CD4-positive, alpha-beta T cell treated with Interleukin-15 for 1 hour (primary cell): Measurements from ENCODE around the gene DGCR2.
"Not testable (repeated sequence)": the region's sequence is repeated elsewhere in the genome, so short reads cannot be mapped to it uniquely, and the experiment has no call there.

Experiments used
- DNase-seq: peaks from one replicate; pipeline ENCODE4 v3.0.0-alpha.2; 2020

The DGCR2 gene, protein sequence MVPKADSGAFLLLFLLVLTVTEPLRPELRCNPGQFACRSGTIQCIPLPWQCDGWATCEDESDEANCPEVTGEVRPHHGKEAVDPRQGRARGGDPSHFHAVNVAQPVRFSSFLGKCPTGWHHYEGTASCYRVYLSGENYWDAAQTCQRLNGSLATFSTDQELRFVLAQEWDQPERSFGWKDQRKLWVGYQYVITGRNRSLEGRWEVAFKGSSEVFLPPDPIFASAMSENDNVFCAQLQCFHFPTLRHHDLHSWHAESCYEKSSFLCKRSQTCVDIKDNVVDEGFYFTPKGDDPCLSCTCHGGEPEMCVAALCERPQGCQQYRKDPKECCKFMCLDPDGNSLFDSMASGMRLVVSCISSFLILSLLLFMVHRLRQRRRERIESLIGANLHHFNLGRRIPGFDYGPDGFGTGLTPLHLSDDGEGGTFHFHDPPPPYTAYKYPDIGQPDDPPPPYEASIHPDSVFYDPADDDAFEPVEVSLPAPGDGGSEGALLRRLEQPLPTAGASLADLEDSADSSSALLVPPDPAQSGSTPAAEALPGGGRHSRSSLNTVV

GRCh38 chr22:19122143-19122751 is at the start of gene DGCR2:
Gene DGCR2 (minus strand): TSS chr22:19122412. CDS start chr22:19122206, 206 bp downstream.
- peak; percentile 96 for DNase-seq

- no peak for DNase-seq
Observed at GRCh38 chr22:19169947-19170318, 47.7 kb upstream of the DGCR2 start.

- DNase-seq, result no peak
Observed at GRCh38 chr22:19169002-19169946, 47.1 kb upstream of the DGCR2 start.

DNA sequence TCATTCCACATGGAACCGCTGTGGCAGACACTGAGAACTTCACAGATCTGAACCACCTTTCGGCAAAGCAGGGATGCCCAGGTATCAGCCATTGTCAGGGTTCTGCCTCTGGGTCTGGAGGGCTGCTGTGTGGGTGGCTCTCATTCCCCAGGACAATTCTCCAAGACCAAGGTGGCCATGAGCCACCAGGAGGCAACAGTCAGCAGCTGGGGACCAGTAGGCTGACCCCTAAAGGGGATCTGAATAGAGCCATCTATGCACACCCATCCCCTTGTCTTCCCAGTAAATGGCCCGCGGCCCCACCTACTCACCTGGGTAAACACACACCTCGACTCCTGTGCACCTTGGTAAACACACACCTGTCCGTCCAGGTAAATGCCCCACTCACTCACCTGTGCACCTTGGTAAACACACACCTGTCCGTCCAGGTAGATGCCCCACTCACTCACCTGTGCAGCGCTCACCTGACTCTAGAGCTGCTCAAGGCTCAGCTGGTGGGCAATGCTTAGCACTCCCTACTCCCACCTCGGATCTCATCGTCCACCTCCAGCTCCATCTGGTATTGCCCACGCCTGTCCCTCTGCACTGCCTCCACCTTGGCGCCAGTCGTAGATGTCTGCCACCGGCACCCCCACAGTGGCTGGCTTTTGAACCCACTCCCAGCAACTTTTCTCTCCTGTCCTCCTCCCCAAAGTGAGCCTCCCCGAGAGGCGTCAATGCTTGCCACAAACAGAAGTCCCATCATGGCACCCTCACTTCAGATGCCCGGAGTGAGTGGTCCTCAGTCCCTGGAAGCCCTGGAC is 46.1 kb upstream of the DGCR2 start:
- DNase-seq, result no peak

GRCh38 chr22:19167106-19167869 is 45.1 kb upstream of the DGCR2 start:
- DNase-seq, result no peak

GRCh38 chr22:19166421-19166820 is 44.2 kb upstream of the DGCR2 start:
- DNase-seq, result no peak

GRCh38 chr22:19164425-19164824 is 42.2 kb upstream of the DGCR2 start:
- no peak for DNase-seq

DNA sequence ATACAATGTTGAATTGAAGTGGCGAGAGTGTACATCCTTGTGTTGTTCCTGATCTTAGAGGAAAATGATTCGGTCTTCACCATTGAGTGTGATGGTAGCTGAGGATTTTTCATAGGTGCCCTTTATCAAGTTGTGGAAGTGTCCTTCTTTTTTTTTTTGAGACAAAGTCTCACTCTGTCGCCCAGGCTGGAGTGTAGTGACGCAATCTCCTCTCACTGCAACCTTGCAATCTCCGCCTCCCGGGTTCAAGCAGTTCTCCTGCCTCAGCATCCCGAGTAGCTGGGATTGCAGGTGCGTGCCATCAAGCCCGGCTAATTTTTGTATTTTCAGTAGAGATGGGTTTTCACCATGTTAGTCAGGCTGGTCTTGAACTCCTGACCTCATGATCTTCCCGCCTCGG is 36.4 kb upstream of the DGCR2 start:
- DNase-seq, result not testable (repeated sequence)

- not testable (repeated sequence) for DNase-seq
Observed at GRCh38 chr22:19156109-19156508, 33.9 kb upstream of the DGCR2 start.

- no peak for DNase-seq
Observed at GRCh38 chr22:19152942-19153883, 31.0 kb upstream of the DGCR2 start.

GRCh38 chr22:19151329-19152191 is 29.3 kb upstream of the DGCR2 start:
- DNase-seq, result no peak

DNA sequence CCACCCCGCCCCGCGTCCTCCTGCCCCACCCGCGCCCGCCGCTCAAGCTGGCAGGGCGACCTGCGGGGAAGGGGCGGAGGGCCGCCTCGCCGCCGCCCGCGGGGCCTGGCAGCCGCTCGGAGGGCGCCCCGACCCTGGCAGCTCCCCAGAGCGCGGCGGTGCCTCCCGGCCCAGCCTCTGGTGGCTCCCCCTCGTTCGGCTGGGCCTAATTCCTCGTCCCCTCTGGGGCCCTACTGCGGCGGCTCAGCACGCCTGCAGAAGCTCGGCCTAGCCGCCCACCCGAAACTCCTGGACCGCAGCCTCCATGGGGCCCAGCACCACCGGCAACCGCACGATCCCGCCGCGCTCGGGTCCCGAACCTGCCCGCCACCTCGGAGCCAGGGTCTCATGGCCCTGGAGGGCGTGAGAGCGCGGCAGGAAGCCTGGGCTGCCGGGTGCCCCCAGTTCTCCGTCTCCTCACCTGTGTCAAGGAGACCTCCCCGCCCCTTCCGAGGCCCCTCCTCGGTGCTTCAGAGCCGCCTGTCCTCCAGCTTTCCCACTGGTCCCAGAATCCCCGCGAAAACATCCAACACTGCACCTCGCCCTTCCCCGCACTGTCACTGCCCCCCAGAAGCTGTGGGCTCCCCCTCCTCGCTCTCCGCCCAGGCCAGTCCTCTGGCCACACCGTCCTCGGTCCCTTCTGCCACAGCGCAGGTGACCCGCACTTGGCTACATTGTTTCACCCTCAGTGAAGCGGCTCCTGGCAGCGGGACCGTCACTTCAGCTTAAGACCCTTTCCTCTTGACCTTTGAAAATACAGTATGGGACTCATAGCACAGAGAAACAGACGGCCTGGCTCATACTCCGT is 28.5 kb upstream of the DGCR2 start:
- no peak for DNase-seq

DNA sequence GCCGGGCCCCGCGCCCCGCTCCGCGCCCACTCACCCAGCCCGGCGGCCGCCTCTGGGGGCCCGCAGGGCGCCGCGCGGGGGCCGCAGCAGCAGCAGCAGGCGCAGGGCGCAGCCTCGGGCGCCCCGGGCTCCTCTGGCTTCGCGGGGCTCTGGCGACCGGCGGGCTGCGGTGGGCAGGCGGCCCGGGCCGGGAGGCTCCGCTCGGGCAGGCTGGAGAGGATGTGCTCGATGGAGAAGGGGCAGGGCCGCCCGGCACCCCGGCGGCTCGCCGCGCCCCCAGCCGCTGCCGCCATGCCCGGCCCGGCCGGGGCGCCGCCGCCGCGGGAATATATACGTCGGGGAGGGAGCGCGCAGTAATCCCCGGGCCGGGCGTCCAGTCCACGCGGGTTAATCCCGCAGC is 27.8 kb upstream of the DGCR2 start, which contains the start of gene GSC2:
TSS of gene GSC2 (minus strand) at position 302 of the 400 bp plus-strand sequence. CDS start at position 293, 9 bp downstream.
- DNase-seq, result no peak

DNA sequence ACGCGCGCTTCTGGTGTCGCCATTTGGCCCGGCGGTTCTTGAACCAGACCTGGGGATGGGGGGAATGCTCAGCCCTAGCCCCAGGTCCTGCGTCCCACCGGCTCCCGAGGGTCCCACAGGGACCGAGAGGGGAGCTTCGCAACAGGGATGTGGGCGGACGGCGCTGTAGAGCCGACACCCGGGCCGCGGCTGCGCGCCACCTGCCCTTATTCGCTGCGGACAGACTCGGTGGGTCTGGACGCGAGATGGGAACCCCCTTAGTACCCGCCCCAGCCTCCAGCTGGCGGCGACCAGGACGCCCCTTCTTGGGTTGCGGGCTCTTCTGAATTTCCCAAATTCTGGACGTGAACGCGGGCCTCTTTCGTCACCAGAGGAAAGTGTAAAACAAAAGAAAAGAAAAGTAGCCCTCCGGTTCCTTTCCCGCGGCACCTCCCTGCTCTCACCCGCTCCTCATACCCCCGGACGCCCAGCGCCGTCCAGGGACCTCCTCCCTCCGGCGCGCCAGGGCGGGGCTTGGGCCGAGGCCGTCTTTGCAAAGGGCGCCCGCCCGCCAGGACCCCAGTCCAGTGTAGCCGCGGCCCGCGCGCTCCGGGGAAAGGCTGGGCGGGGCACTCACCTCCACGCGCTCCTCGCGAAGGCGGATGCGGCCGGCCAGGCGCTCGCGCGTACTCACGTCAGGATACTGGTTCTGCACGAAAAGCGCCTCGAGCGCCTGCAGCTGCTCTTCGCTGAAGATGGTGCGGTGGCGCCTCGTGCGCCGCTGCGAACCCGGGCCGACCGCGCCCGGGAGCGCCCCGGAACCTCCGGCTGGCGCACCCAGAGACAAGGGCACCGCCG is 27.1 kb upstream of the DGCR2 start:
- no peak for DNase-seq

- no peak for DNase-seq
Observed at GRCh38 chr22:19148417-19149046, 26.3 kb upstream of the DGCR2 start.

DNA sequence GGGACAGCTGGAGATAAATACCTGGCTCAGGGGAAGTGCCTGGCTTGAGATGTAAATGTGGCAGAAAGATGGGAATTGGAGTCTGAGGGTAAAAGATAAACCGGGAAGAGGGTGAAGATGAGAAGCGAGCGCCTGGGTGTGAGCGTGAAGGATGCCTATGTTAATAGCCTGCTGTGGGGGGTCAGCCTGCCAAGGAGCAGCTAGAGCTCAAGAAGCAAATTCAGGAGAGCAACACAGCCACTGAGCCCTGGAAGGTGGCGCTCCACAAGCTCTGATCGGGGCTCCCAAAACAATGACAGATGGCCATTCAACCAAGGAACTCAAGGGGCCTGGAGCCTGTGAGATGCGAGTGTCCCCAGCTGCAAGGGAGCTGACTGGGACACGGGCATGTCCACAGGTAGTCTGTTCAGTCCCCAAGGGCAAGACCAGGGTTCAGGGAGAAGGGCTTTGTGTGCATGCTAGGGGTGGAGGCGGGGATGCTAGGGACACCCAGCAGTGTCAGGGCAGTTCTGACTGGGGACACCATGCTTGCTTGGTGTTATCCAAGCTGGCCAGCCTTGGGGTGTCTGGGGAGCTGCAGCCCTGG is 25.1 kb upstream of the DGCR2 start:
- DNase-seq, result no peak
